SK-N-MC (cell line): ENCODE measurements around the gene MACROD2.
"Not testable (repeated sequence)": the region's sequence is repeated elsewhere in the genome, so short reads cannot be mapped to it uniquely, and the experiment has no call there.

ENCODE experiments used
- EZH2 ChIP-seq: fragments of 200-600 bp; sonication (generic); IDR thresholded peaks from one replicate; pipeline ENCODE4 v1.6.1; 2017; ENCODE audit warnings: antibody characterized with exemption
- FOXP2 ChIP-seq: optimal IDR thresholded peaks from 2 replicates; pipeline ENCODE3; 2011; ENCODE audit warnings: mild to moderate bottlenecking, moderate library complexity; ENCODE audit not compliant: insufficient read depth; ENCODE audit errors: extremely low read length, control extremely low read depth
- POLR2AphosphoS5 ChIP-seq: IDR thresholded peaks from 2 replicates; pipeline ENCODE4 v1.6.1; 2012; ENCODE audit warnings: mild to moderate bottlenecking, low read depth, low read length, borderline replicate concordance

- TF ChIP-seq POLR2AphosphoS5, EZH2, FOXP2: not testable (repeated sequence)
Observed at GRCh38 chr20:14981486-14981885, 986.2 kb downstream of the MACROD2 start.
